ENCODE results near the gene GPRC5D. TPM values are rescaled to one million over a fixed set of nuclear protein-coding genes. Genes with fewer than 3 reads are reported as not detected.

GPRC5D gene
- total RNA-seq, 4 donors from 2014 or later: 0.95 TPM; not detected in 3

- Histone ChIP-seq H3K27me3 (no peaks in the 10 kb centered on the region), H3K4me1 (peaks cover 0 to 18% (median 11%) of the 10 kb centered on the region in 3 donors), H3K9me3 (no peaks in the 10 kb centered on the region), H3K4me3 (no peak overlapping the region), H3K36me3 (peaks cover 0 to 6% (median 0%) of the 10 kb centered on the region in 3 donors), H3K27ac (no peak overlapping the region)
- WGBS, 2 donors: 83 to 95% methylated on average over 5 to 6 of the region's 6 CpGs
- no peak for DNase-seq
- no peak for TF ChIP-seq CTCF (IDR thresholded peaks at IDR 0.05)
- no peak for TF ChIP-seq POLR2A (IDR thresholded peaks at IDR 0.05)
- intact Hi-C loops (cut with DNase I): no loop called here
Measured at GRCh38 chr12:12929696-12930095, 22.3 kb downstream of the GPRC5D start.

- WGBS, 2 donors: 14 to 37% methylated on average over 11 to 13 of the region's 27 CpGs
- DNase-seq: no peak
- H3K36me3 ChIP-seq: peaks cover 0 to 6% (median 0%) of the 10 kb centered on the region in 3 donors
- intact Hi-C loops (cut with DNase I): no loop called here
- H3K27me3 ChIP-seq: no peaks in the 10 kb centered on the region
- H3K27ac ChIP-seq: peak overlapping the region in 3 of 4 donors; percentile 48 to 76 (median 57)
- H3K9me3 ChIP-seq: no peaks in the 10 kb centered on the region
- H3K4me3 ChIP-seq: peak overlapping the region; percentile 34 to 64 (median 40)
- TF ChIP-seq POLR2A (IDR thresholded peaks at IDR 0.05) (peak in 1 of 4 donors; percentile 43), CTCF (IDR thresholded peaks at IDR 0.05) (no peak)
- H3K4me1 ChIP-seq: peaks cover 0 to 18% (median 11%) of the 10 kb centered on the region in 3 donors
Measured at GRCh38 chr12:12927211-12928079, 24.5 kb downstream of the GPRC5D start.

- Histone ChIP-seq H3K9me3 (no peaks in the 10 kb centered on the region), H3K4me3 (no peak overlapping the region), H3K36me3 (peaks cover 0 to 6% (median 0%) of the 10 kb centered on the region in 3 donors), H3K4me1 (peaks cover 0 to 18% (median 11%) of the 10 kb centered on the region in 3 donors), H3K27me3 (no peaks in the 10 kb centered on the region), H3K27ac (peak overlapping the region in 1 of 4 donors; percentile 76)
- no peak for DNase-seq
- TF ChIP-seq POLR2A (IDR thresholded peaks at IDR 0.05): no peak
- TF ChIP-seq CTCF (IDR thresholded peaks at IDR 0.05): no peak
- intact Hi-C loops (cut with DNase I): no loop called here
- 54 to 70% methylated on average over 13 to 14 of the region's 18 CpGs for WGBS, 2 donors
Measured at GRCh38 chr12:12926571-12927071, 25.3 kb downstream of the GPRC5D start.

GRCh38 chr12:12925388-12925787, 26.6 kb downstream of the GPRC5D start:
- peaks cover 0 to 18% (median 11%) of the 10 kb centered on the region in 3 donors for H3K4me1 ChIP-seq
- intact Hi-C loops (cut with DNase I): no loop called here
- no peaks in the 10 kb centered on the region for H3K9me3 ChIP-seq
- H3K4me3 ChIP-seq: no peak overlapping the region
- peaks cover 0 to 6% (median 0%) of the 10 kb centered on the region in 3 donors for H3K36me3 ChIP-seq
- no peaks in the 10 kb centered on the region for H3K27me3 ChIP-seq
- DNase-seq: no peak
- TF ChIP-seq POLR2A (IDR thresholded peaks at IDR 0.05) (no peak), CTCF (IDR thresholded peaks at IDR 0.05) (no peak)
- H3K27ac ChIP-seq: no peak overlapping the region
- WGBS, 2 donors: 0 to 26% methylated on average over 1 of the region's 1 CpG

GRCh38 chr12:12924169-12924568, 27.8 kb downstream of the GPRC5D start:
- no peak for TF ChIP-seq CTCF (IDR thresholded peaks at IDR 0.05)
- no peak for TF ChIP-seq POLR2A (IDR thresholded peaks at IDR 0.05)
- Histone ChIP-seq H3K9me3 (no peaks in the 10 kb centered on the region), H3K36me3 (no peaks in the 10 kb centered on the region), H3K27me3 (no peaks in the 10 kb centered on the region), H3K4me3 (no peak overlapping the region), H3K4me1 (peaks cover 0 to 18% (median 11%) of the 10 kb centered on the region in 3 donors), H3K27ac (no peak overlapping the region)
- 71 to 81% methylated on average over 4 of the region's 4 CpGs for WGBS, 2 donors
- intact Hi-C loops (cut with DNase I): no loop called here
- DNase-seq: no peak
